T-helper 1 cell (primary cell): ENCODE data around the gene FMOD.
"Not testable (repeated sequence)": the region's sequence is repeated elsewhere in the genome, so short reads cannot be mapped to it uniquely, and the experiment has no call there.

Source experiments
- DNase-seq, 5 donors: peaks; one replicate each; pipeline ENCODE4 v3.0.0-alpha.2; 2012 to 2020

The FMOD gene

GRCh38 chr1:203325418-203326091 lies 25.4 kb downstream of the FMOD start:
- no peak for DNase-seq

DNA sequence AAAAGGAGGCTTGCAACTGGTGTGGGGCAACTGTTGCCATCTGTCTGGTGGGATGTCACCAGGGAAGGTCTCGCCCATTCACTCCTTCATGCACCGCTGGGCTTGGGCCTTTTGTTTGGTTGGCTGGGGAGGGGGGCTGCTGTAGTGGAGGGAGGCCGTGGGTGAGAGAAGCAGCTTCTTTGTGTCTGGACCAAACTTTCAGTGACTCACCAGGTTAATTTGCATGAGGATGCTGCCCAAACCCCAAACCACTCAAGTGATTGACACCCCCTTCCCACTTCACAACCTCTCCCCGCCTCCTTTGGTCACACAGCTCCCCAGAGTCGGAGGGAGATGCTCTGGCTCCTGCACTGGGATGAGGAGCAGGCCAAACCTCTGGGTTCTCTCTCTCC lies 25.9 kb downstream of the FMOD start:
- DNase-seq, result peak in 4 of 5 donors; percentile 41 to 72 (median 44)

- peak in 3 of 5 donors; percentile 39 to 56 (median 53) for DNase-seq
These were observed 26.6 kb downstream of the FMOD start for GRCh38 chr1:203324105-203325025.

GRCh38 chr1:203323587-203323986 lies 27.3 kb downstream of the FMOD start:
- no peak for DNase-seq

- no peak for DNase-seq
These were observed 28.3 kb downstream of the FMOD start for GRCh38 chr1:203322500-203323179.

DNA sequence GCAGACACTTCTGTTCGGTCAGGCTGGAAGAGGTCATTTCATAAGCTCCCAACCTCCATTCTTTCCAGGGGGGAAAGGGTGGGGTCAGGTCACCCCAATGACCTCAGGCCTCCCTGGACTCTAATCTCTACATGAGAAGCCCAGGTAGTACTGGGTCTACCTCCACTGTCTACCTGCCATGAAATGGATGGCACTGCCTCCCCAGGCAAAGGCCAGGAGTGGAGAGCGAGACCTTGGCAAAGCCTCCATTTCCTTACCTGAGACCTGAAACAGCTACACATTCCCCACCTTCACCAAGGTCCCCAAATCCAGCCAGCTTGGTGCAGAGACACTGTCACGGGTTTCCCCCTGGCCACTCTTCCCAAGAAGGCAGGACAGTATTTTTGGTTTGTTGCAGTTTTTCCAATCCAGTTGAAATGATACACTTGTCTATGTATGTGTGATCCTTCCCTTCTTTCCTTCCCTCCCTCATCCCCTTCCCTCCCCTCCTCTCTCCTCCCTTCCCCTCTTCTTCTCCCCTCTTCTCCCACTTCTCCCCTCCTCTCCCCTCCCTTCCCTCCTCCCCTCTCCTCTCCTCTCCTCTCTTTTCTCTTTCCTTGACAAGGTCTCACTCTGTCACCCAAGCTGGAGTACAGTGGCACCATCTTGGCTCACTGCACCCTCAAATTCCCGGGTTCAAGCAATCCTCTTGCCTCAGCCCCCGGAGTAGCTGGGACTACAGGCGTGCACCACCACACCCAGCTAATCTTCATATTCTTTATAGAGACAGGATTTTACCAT lies 29.5 kb downstream of the FMOD start:
- no peak for DNase-seq

- DNase-seq, result peak; percentile 58 to 86 (median 69)
These were observed 30.2 kb downstream of the FMOD start for GRCh38 chr1:203320591-203321272.

- DNase-seq, result no peak
These were observed 32.7 kb downstream of the FMOD start for GRCh38 chr1:203318229-203318517.

DNA sequence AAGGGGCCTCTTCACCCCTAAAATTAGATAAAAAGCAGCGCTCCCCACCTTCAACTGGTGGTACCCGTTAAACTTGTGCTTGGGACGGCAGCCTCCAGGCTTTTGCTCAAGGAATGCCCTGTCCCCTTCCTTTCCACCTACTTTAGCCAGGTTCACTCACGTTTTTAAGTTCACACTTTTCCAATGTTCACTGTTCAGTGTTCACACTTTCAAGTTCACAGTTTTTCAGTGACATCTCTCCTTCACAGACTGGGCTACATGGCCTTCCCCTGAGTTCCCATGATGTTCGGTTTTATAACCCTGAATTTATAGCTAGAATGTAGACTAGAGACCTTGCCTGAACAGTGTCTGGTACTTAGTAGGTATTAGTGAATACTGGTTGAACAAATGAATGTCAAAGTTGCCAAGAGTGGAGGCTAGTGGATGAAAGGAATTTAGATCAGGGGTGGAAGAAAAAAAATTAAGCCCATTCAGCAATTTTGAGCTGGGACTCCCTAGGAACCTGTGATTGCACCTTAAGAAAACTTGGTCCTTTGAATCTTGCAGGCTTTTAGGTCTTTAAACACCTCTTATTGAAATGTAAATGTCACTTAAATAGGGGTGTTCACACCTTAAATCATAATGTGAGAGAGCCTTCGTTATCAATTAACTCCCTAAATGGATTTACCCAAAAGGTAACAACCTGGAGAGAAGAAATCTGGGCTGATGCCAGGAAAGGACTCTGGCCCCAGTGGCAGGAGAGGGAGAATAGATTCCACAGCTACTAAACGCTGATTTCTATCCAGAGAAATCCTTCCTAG lies 33.3 kb downstream of the FMOD start:
- no peak for DNase-seq

DNA sequence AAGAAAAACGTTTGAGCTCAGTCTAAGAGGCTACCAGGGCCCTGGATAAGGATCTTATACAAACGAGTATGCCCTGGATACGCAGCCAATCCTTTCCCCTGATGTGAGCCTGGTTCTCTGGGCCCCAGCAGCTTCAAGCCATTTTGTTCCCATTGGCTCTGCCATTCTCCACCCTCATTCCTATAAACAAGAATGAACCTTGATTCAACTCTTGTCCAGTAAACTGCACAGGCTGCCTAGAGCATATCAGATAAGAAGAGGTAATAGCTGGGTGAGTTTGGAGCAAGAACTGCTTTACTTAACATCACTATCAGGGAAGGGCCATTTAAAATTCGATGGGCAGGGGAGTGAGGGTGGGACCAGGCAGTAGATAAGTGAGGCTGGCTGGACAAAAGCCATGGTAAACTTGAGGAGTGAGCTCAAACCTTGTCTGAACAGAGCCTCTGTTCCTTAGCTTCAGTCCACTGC lies 34.3 kb downstream of the FMOD start:
- DNase-seq, result no peak

- not testable (repeated sequence) for DNase-seq
These were observed 36.7 kb downstream of the FMOD start for GRCh38 chr1:203314025-203314759.

DNA sequence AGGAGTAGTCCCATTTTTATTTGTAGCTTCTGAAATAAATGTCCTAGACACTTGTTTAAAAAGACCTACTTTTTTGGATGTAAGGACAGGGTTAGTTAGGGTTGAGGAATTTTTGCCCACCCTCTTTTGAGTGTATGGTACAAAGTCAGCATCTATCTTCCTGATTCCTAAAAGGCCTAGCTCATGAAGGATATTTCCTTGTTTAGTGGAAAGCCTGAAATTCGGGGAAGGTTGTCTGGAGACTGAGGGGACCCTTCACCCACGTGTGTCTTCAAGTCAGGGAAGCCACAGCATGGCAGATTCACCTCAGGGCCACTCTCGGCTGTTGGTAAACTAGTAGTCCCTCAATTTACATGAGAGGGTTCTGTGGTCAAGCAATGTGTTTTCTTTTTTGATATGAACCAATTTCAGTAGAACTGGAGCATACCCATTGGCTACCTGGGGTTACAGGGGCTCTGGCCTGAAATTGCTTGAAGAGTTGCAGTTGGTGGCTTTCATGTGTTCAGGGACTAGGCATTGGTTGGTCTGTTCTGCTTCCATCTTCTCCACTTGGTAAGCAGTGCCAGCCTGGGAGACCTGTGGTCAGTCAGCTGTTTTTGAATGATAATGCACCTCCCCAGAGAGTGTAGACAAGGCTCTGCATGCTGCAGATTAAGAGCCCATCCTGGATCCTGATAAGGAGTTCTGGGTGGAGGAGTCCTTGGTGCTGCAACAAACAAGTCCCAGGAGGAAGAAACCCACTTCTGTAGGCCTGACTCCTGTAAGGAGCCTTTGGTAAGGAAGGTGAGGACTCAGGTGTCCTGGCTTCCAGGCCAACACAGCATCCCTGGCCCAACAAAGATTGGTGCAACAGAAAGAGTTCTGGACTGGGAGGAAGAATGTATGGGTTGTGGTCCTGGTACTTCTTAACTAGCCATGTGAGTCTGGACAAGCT lies 39.3 kb downstream of the FMOD start:
- no peak for DNase-seq

DNA sequence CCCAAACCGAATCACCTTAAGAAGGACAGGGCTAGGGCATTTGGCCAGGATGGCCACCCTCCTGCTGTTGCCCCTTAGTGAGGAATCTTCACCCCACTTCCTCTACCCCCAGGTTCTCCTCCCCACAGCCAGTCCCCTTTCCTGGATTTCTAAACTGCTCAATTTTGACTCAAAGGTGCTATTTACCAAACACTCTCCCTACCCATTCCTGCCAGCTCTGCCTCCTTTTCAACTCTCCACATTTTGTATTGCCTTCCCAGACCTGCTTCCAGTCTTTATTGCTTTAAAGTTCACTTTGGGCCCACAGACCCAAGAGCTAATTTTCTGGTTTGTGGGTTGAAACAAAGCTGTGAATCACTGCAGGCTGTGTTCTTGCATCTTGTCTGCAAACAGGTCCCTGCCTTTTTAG lies 42.0 kb downstream of the FMOD start:
- no peak for DNase-seq

- DNase-seq, result peak in 1 of 5 donors; percentile 24
These were observed 42.5 kb downstream of the FMOD start for GRCh38 chr1:203308328-203308922.

GRCh38 chr1:203307641-203308126 lies 43.2 kb downstream of the FMOD start:
- no peak for DNase-seq

DNA sequence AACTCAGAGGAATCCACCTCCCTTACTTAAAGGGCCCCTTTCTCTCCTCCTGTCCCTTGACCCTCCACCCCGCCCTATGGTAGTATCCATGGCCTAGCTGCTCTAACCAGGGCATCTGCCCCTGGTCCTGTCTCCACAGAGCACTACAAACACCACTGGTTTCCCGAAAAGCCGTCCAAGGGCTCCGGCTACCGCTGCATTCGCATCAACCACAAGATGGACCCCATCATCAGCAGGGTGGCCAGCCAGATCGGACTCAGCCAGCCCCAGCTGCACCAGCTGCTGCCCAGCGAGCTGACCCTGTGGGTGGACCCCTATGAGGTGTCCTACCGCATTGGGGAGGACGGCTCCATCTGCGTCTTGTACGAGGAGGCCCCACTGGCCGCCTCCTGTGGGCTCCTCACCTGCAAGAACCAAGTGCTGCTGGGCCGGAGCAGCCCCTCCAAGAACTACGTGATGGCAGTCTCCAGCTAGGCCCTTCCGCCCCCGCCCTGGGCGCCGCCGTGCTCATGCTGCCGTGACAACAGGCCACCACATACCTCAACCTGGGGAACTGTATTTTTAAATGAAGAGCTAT lies 43.9 kb downstream of the FMOD start:
- peak in 3 of 5 donors; percentile 25 to 64 (median 36) for DNase-seq

DNA sequence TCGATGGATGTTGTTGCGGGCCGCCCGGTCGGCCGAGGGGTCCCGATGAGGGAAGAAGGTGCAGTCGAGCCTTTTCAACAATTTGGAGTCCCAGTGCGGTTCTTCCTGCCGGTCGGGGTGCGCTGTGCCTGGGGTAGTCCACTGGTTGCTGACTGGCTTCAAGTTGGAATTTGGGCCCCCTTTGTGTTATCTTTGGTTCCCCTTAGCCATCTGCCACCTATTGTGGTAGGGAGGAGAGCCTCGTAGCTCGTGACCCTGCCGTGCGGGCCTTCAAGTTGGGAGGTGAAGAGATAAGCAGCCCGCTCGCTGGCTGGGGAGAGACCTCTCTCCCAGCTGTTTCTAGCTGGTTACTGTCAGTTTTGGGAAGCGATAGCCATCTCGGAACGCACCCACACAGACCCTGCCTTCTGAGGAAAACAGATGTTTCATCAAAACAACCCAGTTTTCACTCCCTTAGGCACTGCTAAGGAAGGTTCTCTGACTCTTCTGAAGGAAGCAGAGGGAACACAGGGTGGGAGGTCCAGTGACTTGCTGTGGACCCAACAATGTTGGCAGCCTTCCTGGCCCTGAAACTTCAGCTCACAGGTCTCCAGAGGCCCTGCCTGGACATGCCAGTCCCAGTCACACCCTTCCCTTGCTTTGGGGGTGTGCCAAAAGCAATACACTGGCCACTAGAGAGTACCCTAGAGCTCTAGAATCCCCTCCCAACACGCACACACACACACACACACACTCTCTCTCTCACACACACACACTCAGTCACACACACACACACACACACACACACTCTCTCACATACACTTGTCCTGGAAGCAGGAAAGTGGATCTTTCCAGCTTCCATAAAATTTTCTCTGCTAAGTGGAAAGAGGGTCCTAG lies 44.6 kb downstream of the FMOD start:
- DNase-seq, result peak in 3 of 5 donors; percentile 24 to 68 (median 40)
